Endothelial cell (in vitro differentiated cells): ENCODE results near the gene CRYBG2. TPM values are rescaled to one million over a fixed set of nuclear protein-coding genes. Genes with fewer than 3 reads are reported as not detected.
A peak's percentile ranks its signal among the peaks of the same experiment; 100 is the strongest.

Source experiments
- DNase-seq: peaks from one replicate; pipeline ENCODE4 v3.0.0; 2021; ENCODE audit warnings: low spot score
- H3K27ac Mint-ChIP-seq: one replicate; pipeline ENCODE4 v1.8.0; 2021; ENCODE audit warnings: mixed read lengths, inconsistent platforms; ENCODE audit not compliant: unreplicated experiment
- H3K27me3 Mint-ChIP-seq: one replicate; pipeline ENCODE4 v1.8.0; 2021; ENCODE audit warnings: mild to moderate bottlenecking, moderate library complexity, mixed read lengths, inconsistent platforms; ENCODE audit not compliant: unreplicated experiment
- H3K36me3 Mint-ChIP-seq: one replicate; pipeline ENCODE4 v1.8.0; 2021; ENCODE audit warnings: mild to moderate bottlenecking, low read depth, mixed read lengths, inconsistent platforms; ENCODE audit not compliant: unreplicated experiment
- H3K4me1 Mint-ChIP-seq: one replicate; pipeline ENCODE4 v1.8.0; 2021; ENCODE audit warnings: mild to moderate bottlenecking, mixed read lengths, inconsistent platforms; ENCODE audit not compliant: unreplicated experiment
- H3K4me3 Mint-ChIP-seq: one replicate; pipeline ENCODE4 v1.8.0; 2021; ENCODE audit warnings: mild to moderate bottlenecking, mixed read lengths, inconsistent platforms; ENCODE audit not compliant: unreplicated experiment
- H3K9me3 Mint-ChIP-seq: one replicate; pipeline ENCODE4 v1.8.0; 2021; ENCODE audit warnings: mixed read lengths, inconsistent platforms; ENCODE audit not compliant: unreplicated experiment
- total RNA-seq: library from RNA; stranded (reverse); fragmentation: NEBNext Ultra II Directional; extraction: Animal tissue kit (Norgen Biotek cat#: 25700); gene quantifications from one replicate; pipeline ENCODE4 v1.2.1, GENCODE V29; 2021; ENCODE audit not compliant: unreplicated experiment
- TF ChIP-seq, protein P1 (sequence below): fragments of 200-600 bp; sonication (generic); IDR thresholded peaks from one replicate; pipeline ENCODE4 v1.5.0; 2021; ENCODE audit warnings: antibody characterized with exemption; ENCODE audit not compliant: unreplicated experiment

The CRYBG2 gene
- total RNA-seq, 1 donor from 2014 or later = 1.4 TPM

GRCh38 chr1:26350343-26350700 lies 3.6 kb downstream of the CRYBG2 start:
- H3K4me3 Mint-ChIP-seq = no peak overlapping the region
- peaks cover 30% of the 10 kb centered on the region for H3K4me1 Mint-ChIP-seq
- DNase-seq = no peak
- TF ChIP-seq, protein P1, sequence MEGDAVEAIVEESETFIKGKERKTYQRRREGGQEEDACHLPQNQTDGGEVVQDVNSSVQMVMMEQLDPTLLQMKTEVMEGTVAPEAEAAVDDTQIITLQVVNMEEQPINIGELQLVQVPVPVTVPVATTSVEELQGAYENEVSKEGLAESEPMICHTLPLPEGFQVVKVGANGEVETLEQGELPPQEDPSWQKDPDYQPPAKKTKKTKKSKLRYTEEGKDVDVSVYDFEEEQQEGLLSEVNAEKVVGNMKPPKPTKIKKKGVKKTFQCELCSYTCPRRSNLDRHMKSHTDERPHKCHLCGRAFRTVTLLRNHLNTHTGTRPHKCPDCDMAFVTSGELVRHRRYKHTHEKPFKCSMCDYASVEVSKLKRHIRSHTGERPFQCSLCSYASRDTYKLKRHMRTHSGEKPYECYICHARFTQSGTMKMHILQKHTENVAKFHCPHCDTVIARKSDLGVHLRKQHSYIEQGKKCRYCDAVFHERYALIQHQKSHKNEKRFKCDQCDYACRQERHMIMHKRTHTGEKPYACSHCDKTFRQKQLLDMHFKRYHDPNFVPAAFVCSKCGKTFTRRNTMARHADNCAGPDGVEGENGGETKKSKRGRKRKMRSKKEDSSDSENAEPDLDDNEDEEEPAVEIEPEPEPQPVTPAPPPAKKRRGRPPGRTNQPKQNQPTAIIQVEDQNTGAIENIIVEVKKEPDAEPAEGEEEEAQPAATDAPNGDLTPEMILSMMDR = no peak
- H3K9me3 Mint-ChIP-seq = no peaks in the 10 kb centered on the region
- no peaks in the 10 kb centered on the region for H3K36me3 Mint-ChIP-seq
- H3K27ac Mint-ChIP-seq = peak overlapping the region; percentile 95
- peaks cover 7% of the 10 kb centered on the region for H3K27me3 Mint-ChIP-seq

DNA sequence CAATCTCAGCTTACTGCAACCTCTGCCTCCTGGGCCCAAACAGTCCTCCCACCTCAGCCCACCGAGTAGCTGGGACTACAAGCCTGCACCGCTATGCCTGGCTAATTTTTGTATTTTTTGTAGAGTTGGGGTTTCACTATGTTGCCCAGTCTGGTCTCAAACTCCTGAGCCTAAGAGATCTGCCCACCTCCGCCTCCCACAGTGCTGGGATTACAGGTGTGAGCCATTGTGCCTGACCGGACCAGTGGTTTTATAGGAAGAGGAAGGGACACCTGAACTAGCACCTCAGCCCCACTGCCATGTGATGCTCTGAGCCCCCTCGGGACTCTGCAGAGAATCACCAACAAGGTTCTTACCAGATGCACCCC lies 4.1 kb downstream of the CRYBG2 start:
- Mint-ChIP-seq H3K9me3 (no peaks in the 10 kb centered on the region), H3K27ac (peak overlapping the region; percentile 95), H3K36me3 (no peaks in the 10 kb centered on the region), H3K4me3 (no peak overlapping the region), H3K27me3 (peaks cover 7% of the 10 kb centered on the region), H3K4me1 (peaks cover 30% of the 10 kb centered on the region)
- DNase-seq = no peak
- TF ChIP-seq, protein P1 = no peak

DNA sequence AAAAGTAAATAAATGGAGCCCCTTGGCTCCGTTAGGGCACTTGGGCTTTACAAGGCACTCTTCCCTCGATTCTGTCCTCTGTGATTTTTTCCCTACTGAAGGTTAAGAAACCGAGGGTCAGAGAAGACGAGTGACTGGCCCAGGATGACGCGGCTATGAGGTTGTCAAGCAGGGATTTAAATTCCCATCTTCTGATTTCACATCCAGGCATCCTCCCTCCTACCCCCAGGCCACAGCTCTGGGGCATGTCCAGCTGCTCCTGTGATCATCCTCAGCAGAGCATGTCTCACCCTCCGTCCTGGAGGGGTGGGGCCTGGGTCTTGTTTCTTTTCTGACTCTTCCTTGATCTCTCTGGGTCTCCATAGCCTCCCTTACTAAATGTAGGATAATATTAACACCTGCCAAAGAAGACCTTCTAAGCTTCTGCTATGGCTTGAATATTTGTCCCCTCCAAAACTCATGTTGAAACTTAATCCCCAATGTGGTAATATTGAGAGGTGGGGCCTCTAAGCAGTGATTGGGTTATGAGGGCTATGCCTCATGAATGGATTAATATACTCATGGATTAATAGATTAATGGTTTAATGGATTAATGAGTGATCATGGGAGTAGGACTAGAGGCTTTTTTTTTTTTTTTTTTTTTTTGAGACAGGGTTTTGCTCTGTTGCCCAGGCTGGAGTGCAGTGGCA lies 4.6 kb downstream of the CRYBG2 start:
- Mint-ChIP-seq H3K36me3 (no peaks in the 10 kb centered on the region), H3K27ac (no peak overlapping the region), H3K9me3 (no peaks in the 10 kb centered on the region), H3K27me3 (peaks cover 7% of the 10 kb centered on the region), H3K4me3 (no peak overlapping the region), H3K4me1 (peaks cover 30% of the 10 kb centered on the region)
- DNase-seq = no peak
- TF ChIP-seq, protein P1 = no peak

DNA sequence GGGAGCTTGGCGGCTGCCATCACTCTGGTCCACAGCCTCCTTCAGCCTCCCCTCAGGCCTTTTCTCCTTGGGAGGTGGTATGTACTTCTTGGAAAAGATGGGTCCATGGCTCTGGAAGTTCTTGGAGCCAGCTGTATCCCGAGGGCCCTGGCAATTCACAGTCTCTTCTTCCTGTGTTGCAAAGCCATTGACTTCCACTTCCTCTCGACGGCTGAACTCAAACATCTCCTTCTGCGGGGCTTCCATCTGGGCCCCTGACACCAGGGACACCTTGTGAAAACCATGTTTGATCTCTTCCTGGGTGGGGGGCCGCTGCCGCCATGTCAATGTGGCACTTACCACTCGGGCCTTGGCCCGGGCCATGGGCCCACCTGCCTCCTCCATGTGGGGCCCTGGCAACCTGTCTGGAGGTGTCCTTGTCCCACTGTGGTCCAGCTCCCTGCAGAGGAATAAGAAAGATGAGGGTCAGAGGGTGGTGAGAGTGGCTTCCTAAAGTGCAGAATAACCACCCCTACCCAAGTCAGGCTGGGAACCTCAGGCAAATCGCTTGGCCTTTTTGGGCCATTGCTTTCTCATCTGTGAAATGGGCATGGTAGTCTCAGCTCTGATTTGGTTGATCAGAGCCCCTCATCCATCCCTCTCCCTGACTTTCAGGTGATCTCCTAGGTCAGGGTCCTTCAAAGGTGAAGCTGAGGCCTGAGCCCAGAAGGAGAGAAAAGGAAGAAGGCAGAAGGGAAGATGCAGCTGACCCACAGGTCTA lies 7.5 kb downstream of the CRYBG2 start:
- H3K27ac Mint-ChIP-seq = no peak overlapping the region
- peaks cover 22% of the 10 kb centered on the region for H3K4me1 Mint-ChIP-seq
- TF ChIP-seq, protein P1 = no peak
- peaks cover 5% of the 10 kb centered on the region for H3K27me3 Mint-ChIP-seq
- H3K4me3 Mint-ChIP-seq = no peak overlapping the region
- no peak for DNase-seq
- H3K36me3 Mint-ChIP-seq = no peaks in the 10 kb centered on the region
- H3K9me3 Mint-ChIP-seq = no peaks in the 10 kb centered on the region

DNA sequence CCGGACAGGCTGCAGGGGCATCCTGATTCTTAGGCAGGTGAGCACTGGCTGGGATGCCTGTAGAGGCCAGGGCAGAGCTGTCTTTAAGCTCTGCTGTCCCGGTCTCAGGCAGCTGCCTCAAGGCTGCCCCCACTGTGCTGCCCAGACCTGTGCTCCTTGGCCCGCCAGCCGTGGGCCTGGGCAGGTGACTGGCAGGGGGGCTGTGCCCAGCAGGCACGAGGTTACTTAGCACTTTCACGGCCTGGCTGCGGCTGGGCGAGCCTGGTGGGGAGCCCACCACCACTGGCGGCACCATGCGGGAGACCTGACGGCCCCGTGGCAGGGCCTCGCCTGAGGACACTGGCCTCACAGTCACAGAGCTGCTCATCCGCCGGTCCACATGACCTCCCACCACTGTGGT lies 8.2 kb downstream of the CRYBG2 start:
- Mint-ChIP-seq H3K27ac (no peak overlapping the region), H3K4me3 (no peak overlapping the region), H3K9me3 (no peaks in the 10 kb centered on the region), H3K27me3 (peaks cover 5% of the 10 kb centered on the region), H3K4me1 (peaks cover 17% of the 10 kb centered on the region), H3K36me3 (no peaks in the 10 kb centered on the region)
- TF ChIP-seq, protein P1 = no peak
- no peak for DNase-seq
